Pulmonary artery endothelial cell (primary cell): ENCODE data around the gene SENP1. TPM values are rescaled to one million over a fixed set of nuclear protein-coding genes. Genes with fewer than 3 reads are reported as not detected.

Experiments
- DNase-seq: peaks from one replicate; pipeline ENCODE4 v3.0.0-alpha.2; 2011; ENCODE audit warnings: low read depth, low spot score
- total RNA-seq: library from RNA; depleted of rRNA; stranded (reverse); fragments of >200 nt; gene quantifications from 2 replicates; pipeline ENCODE4 v1.2.3, GENCODE V29; 2014

The SENP1 gene
- total RNA-seq, 1 donor from 2014 or later, result 12.6 TPM

GRCh38 chr12:48019639-48020265 is 86.1 kb downstream of the SENP1 start:
- no peak for DNase-seq

- DNase-seq, result no peak
These were observed 87.3 kb downstream of the SENP1 start for GRCh38 chr12:48018618-48018995.

- DNase-seq, result no peak
These were observed 87.8 kb downstream of the SENP1 start for GRCh38 chr12:48017921-48018617.

- no peak for DNase-seq
These were observed 88.4 kb downstream of the SENP1 start for GRCh38 chr12:48017496-48017895.

- DNase-seq, result no peak
These were observed 89.4 kb downstream of the SENP1 start for GRCh38 chr12:48016373-48017020.

- DNase-seq, result no peak
These were observed 89.9 kb downstream of the SENP1 start for GRCh38 chr12:48015954-48016353.

GRCh38 chr12:48015129-48015528 is 90.8 kb downstream of the SENP1 start:
- DNase-seq, result no peak

GRCh38 chr12:48013287-48013686 is 92.6 kb downstream of the SENP1 start:
- DNase-seq, result no peak

- DNase-seq, result no peak
These were observed 93.8 kb downstream of the SENP1 start for GRCh38 chr12:48012070-48012469.

- DNase-seq, result no peak
These were observed 95.4 kb downstream of the SENP1 start for GRCh38 chr12:48010366-48010970.

- no peak for DNase-seq
These were observed 96.4 kb downstream of the SENP1 start for GRCh38 chr12:48009471-48009870.

- DNase-seq, result no peak
These were observed 96.9 kb downstream of the SENP1 start for GRCh38 chr12:48008950-48009349.

- DNase-seq, result no peak
These were observed 97.5 kb downstream of the SENP1 start for GRCh38 chr12:48008349-48008748.

- no peak for DNase-seq
These were observed 98.7 kb downstream of the SENP1 start for GRCh38 chr12:48007206-48007605.

- DNase-seq, result no peak
These were observed 100.2 kb downstream of the SENP1 start for GRCh38 chr12:48005750-48006021.

GRCh38 chr12:48005001-48005749 is 100.7 kb downstream of the SENP1 start:
- no peak for DNase-seq

GRCh38 chr12:48004053-48004941 is 101.6 kb downstream of the SENP1 start, which contains the start of gene COL2A1:
Gene COL2A1 (minus strand): TSS chr12:48004476. CDS start chr12:48004321, 155 bp downstream.
- DNase-seq, result no peak

GRCh38 chr12:48003226-48004052 is 102.4 kb downstream of the SENP1 start:
- DNase-seq, result no peak

- no peak for DNase-seq
These were observed 103.1 kb downstream of the SENP1 start for GRCh38 chr12:48002773-48003218.

- DNase-seq, result no peak
These were observed 103.5 kb downstream of the SENP1 start for GRCh38 chr12:48002414-48002730.
